HEK293T (cell line): ENCODE data around the gene F11.

Experiments used
- ARNT ChIP-seq: fragments of 450-650 bp; IDR thresholded peaks from 2 replicates; pipeline ENCODE4 v1.6.1; 2017; ENCODE audit warnings: mild to moderate bottlenecking
- FOXM1 ChIP-seq: fragments of 450-650 bp; IDR thresholded peaks from 2 replicates; pipeline ENCODE4 v1.6.1; 2017; ENCODE audit warnings: mild to moderate bottlenecking, borderline replicate concordance
- NFRKB ChIP-seq: fragments of 450-650 bp; IDR thresholded peaks from 2 replicates; pipeline ENCODE4 v1.6.1; 2016; ENCODE audit warnings: mild to moderate bottlenecking, moderate library complexity

GRCh38 chr4:186244835-186245234, 21.2 kb upstream of the F11 start:
- TF ChIP-seq ARNT (no peak), NFRKB (no peak), FOXM1 (no peak)
